GM13977 (cell line): Measurements from ENCODE around the gene CCDC187.

Source experiments
- DNase-seq: peaks from one replicate; pipeline ENCODE4 v3.0.0; 2012; ENCODE audit warnings: low spot score
- CTCF ChIP-seq: IDR thresholded peaks from 2 replicates; pipeline ENCODE4 v1.5.1; 2012; ENCODE audit warnings: mild to moderate bottlenecking, control low read depth; ENCODE audit not compliant: insufficient read depth; ENCODE audit errors: extremely low read depth, missing control alignments
- in situ Hi-C: fragments of 300-500 bp; cut with MboI; formaldehyde crosslinking; loops from one replicate; pipeline ENCODE4 v1.12.0; 2022; ENCODE audit warnings: low sequenced_read_pairs, low pct_unique_long_range_greater_than_20kb, mixed read lengths, inconsistent platforms; ENCODE audit not compliant: unreplicated experiment

CCDC187 gene

DNA sequence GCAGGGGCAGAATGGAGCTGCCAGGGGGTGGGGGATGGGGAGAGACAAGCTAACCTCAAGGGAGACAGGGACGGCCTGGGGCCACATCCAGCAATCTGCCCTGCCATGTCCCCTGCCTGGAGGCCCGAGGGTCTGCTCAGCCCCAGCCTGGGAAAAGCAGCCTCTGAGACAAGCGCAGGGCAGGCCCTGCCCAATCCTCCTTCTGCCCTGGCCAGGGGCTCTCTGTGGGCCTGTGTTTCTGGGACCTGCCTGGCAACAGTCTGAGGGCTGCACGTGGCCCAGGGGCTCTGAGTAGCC is 44.4 kb downstream of the CCDC187 start:
- no peak for DNase-seq
- in situ Hi-C loops: no loop called here
- no peak for TF ChIP-seq CTCF

GRCh38 chr9:136258786-136259516 is 44.9 kb downstream of the CCDC187 start:
- no peak for DNase-seq
- no peak for TF ChIP-seq CTCF
- in situ Hi-C loops: no loop called here

GRCh38 chr9:136258299-136258625 is 45.6 kb downstream of the CCDC187 start:
- TF ChIP-seq CTCF: no peak
- no peak for DNase-seq
- in situ Hi-C loops: no loop called here

DNA sequence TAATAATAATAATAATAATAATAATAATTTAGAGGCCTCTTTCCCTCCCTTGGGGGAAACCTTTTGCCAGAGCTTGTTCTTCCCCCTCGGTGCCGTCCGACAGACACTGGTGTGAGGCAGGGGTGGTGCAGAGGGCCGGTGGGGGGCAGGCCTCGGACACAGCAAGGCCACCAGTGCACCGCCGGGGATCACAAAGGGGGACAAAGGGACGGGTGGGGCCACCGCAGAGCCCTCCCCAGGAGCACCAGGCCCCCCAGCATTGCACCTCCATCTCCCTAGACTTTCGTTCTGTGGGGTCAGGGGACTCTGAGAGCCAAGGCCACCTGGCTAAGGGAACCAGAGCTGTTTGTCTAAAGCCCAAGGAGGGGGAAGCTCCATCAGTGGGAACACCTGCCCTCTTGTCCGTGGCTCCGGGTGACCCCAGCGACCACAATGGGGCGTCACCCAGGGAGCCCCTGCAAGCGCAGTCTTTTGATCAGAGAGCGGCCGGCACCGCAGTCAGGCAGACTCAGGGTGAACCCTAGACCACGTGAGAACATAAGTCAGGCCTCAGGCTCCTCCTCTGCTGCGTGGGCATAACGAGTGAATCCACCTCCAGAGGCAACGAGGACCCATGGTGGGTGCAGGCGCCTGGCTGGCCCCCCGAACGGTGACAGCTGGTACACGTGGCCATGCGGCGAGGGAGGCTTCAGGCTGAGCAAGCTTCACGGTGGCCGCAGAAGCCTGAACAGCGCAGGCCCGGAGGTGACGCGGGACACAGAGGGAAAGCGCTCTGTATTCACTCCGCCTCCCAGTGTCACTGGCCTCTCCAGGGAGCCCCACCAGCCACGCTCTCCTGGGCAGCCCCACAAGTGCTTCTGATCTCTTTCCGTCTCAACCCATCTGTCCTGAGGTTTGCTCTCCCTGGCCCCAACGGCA is 46.3 kb downstream of the CCDC187 start:
- DNase-seq: no peak
- no peak for TF ChIP-seq CTCF
- in situ Hi-C loops: no loop called here

- TF ChIP-seq CTCF: no peak
- in situ Hi-C loops: no loop called here
- DNase-seq: no peak
Observed at GRCh38 chr9:136255896-136256890, 47.7 kb downstream of the CCDC187 start.

GRCh38 chr9:136255166-136255538 is 48.7 kb downstream of the CCDC187 start:
- in situ Hi-C loops: no loop called here
- no peak for TF ChIP-seq CTCF
- no peak for DNase-seq
